OCI-LY7 (cell line): ENCODE measurements around the gene C6orf89. TPM values are rescaled to one million over a fixed set of nuclear protein-coding genes. Genes with fewer than 3 reads are reported as not detected.
A peak's percentile ranks its signal among the peaks of the same experiment; 100 is the strongest.

Experiments
- BruUV-seq: library from RNA; stranded (reverse); fragments of 400-500 nt; replicated peaks from 2 replicates; lab custom pipeline; 2021; lab: Mats Ljungman, UMichigan
- CTCF ChIA-PET: fragments of 300-600 bp; sonication (Branson Sonifier 250); formaldehyde crosslinking; loops from one replicate; lab custom pipeline; 2022; ENCODE audit warnings: antibody characterized with exemption; ENCODE audit not compliant: unreplicated experiment; lab: Charles Lee
- POLR2A ChIA-PET: fragments of 300-600 bp; sonication (Branson Sonifier 250); formaldehyde crosslinking; loops from one replicate; lab custom pipeline; 2022; ENCODE audit warnings: antibody characterized with exemption; lab: Charles Lee
- DNase-seq: peaks from one replicate; pipeline ENCODE4 v3.0.0-alpha.2; 2015; ENCODE audit warnings: low spot score
- H2AFZ ChIP-seq: fragments of 200-600 bp; sonication (generic), shearing (Covaris generic); 2 replicates; pipeline ENCODE4 v1.6.1; 2014; ENCODE audit warnings: mild to moderate bottlenecking, antibody characterized with exemption, low read length, moderate library complexity
- H3K27ac ChIP-seq: fragments of 200-600 bp; sonication (generic); 2 replicates; pipeline ENCODE4 v1.5.1; 2014; ENCODE audit warnings: mixed run types, low read depth, mild to moderate bottlenecking, moderate library complexity, low read length, inconsistent platforms; ENCODE audit not compliant: poor library complexity, severe bottlenecking
- H3K36me3 ChIP-seq: fragments of 200-600 bp; sonication (generic); 2 replicates; pipeline ENCODE4 v1.6.1; 2014; ENCODE audit warnings: mild to moderate bottlenecking, antibody characterized with exemption, low read length, moderate library complexity, mixed read lengths; ENCODE audit not compliant: insufficient read depth
- H3K4me1 ChIP-seq: fragments of 200-600 bp; sonication (generic); 2 replicates; pipeline ENCODE4 v1.5.1; 2014; ENCODE audit warnings: mild to moderate bottlenecking, low read length; ENCODE audit not compliant: insufficient read depth, poor library complexity, severe bottlenecking
- H3K4me2 ChIP-seq: fragments of 200-600 bp; sonication (generic); 2 replicates; pipeline ENCODE4 v1.6.1; 2014; ENCODE audit warnings: mild to moderate bottlenecking, low read length
- H3K4me3 ChIP-seq: fragments of 200-600 bp; sonication (generic); 2 replicates; pipeline ENCODE4 v1.5.1; 2014; ENCODE audit warnings: mild to moderate bottlenecking, low read depth, low read length; ENCODE audit not compliant: poor library complexity, severe bottlenecking
- H3K79me2 ChIP-seq: fragments of 200-600 bp; sonication (generic); 2 replicates; pipeline ENCODE4 v1.6.1; 2016; ENCODE audit warnings: low read depth, mild to moderate bottlenecking, low read length, moderate library complexity, mixed read lengths; ENCODE audit not compliant: insufficient read depth
- H3K9me2 ChIP-seq: fragments of 200-600 bp; sonication (generic); 2 replicates; pipeline ENCODE4 v1.6.1; 2016; ENCODE audit warnings: mild to moderate bottlenecking, low read length, mixed read lengths; ENCODE audit not compliant: insufficient read depth
- H3K9me3 ChIP-seq: fragments of 200-600 bp; sonication (generic); 2 replicates; pipeline ENCODE4 v1.6.1; 2014; ENCODE audit warnings: mild to moderate bottlenecking, mixed run types, low read length, mixed read lengths
- H4K20me1 ChIP-seq: fragments of 200-600 bp; sonication (generic); 2 replicates; pipeline ENCODE4 v1.6.1; 2014; ENCODE audit warnings: mild to moderate bottlenecking, antibody characterized with exemption, low read length, moderate library complexity, mixed read lengths; ENCODE audit not compliant: insufficient read depth
- CTCF ChIP-seq: fragments of 200-600 bp; sonication (generic); conservative IDR thresholded peaks from 2 replicates; pipeline ENCODE4 v1.5.1; 2014; ENCODE audit warnings: mild to moderate bottlenecking, antibody characterized with exemption, low read length, moderate library complexity, mixed read lengths
- EZH2phosphoT487 ChIP-seq: fragments of 200-600 bp; sonication (generic); IDR thresholded peaks from 2 replicates; pipeline ENCODE4 v1.6.1; 2018; ENCODE audit warnings: low read depth, borderline replicate concordance, mild to moderate bottlenecking, mixed run types, antibody characterized with exemption, low read length, moderate library complexity, mixed read lengths
- intact Hi-C: fragments of 100-400 bp; cut with micrococcal nuclease; formaldehyde crosslinking; loops from one replicate; pipeline ENCODE4 v1.10.0; 2022; ENCODE audit not compliant: unreplicated experiment
- total RNA-seq, 2 experiments: library from RNA; depleted of rRNA in 1 of 2; stranded (reverse); fragments of >200 nt in 1 of 2; shearing (Covaris generic) in 1 of 2; gene quantifications; 2 replicates each; pipeline ENCODE4 v1.2.3, GENCODE V29; 2014 to 2022

Gene C6orf89
- total RNA-seq, 2 experiments from 2014 or later, result 20.1 to 25.7 TPM

DNA sequence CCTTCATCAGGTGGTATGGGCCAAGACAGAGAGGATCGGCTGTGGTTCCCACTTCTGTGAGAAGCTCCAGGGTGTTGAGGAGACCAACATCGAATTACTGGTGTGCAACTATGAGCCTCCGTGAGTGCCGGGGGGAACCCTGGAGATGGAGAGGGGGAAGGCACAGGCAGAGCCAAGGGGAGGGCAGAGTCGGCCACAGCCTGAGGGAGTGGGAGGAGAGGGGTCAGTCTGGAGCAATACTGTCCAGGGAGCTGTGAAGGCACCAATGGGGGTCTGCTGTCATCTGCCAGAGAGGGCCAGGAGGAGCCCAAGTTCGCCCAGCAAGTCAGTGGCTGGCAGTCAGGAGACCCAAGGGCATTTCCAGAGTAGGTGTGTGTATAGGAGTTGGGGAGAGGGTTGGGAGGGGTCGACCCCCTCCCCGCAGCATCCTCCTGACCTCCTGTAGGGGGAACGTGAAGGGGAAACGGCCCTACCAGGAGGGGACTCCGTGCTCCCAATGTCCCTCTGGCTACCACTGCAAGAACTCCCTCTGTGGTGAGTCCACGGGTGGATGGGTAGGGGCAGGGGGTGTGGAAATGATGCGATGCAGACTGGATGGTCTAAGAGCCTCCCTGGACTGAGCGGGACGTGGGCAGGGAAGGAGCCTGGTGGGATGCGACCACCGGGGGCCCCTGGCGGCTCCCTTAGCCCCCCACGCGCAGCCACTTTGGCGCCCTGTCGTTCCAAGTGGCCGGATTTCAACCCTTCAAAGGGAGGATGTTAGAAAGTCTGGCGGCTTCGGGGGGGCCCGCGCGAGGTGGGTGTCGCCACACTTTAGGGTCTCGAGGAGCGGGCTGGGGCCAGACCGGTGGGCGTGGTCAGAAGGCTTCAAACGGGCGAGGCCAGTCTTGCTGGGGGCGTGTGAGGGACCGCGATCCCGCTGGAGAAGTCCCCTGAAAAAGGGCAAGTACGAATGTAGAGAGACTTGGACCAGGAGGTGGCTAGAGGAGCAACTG, 76.0 kb downstream of the C6orf89 start:
- DNase-seq, result no peak
- Histone ChIP-seq H3K36me3 (peaks cover 8% of the 10 kb centered on the region; the same call in 1 of the 2 replicates), H3K9me2 (no peaks in the 10 kb centered on the region), H2AFZ (no peak overlapping the region), H3K79me2 (no peaks in the 10 kb centered on the region), H3K4me1 (peaks cover 26% of the 10 kb centered on the region), H3K4me2 (no peak overlapping the region), H3K27ac (no peak overlapping the region), H3K4me3 (no peak overlapping the region), H4K20me1 (no peaks in the 10 kb centered on the region), H3K9me3 (no peaks in the 10 kb centered on the region)
- no TSS peak for BruUV-seq
- ChIA-PET POLR2A (no interaction called here), CTCF (interaction anchor here (0.5 kb wide), 1 partner anchor 56 kb away, joined by 3 read pairs; no protein-coding TSS in a partner anchor)
- intact Hi-C loops, result no loop called here
- TF ChIP-seq CTCF, result no peak
- no peak for TF ChIP-seq EZH2phosphoT487

DNA sequence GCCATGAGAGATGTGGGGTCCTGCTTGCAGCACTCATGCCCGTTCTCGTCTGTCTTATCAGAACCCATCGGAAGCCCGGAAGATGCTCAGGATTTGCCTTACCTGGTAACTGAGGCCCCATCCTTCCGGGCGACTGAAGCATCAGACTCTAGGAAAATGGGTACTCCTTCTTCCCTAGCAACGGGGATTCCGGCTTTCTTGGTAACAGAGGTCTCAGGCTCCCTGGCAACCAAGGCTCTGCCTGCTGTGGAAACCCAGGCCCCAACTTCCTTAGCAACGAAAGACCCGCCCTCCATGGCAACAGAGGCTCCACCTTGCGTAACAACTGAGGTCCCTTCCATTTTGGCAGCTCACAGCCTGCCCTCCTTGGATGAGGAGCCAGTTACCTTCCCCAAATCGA, 77.1 kb downstream of the C6orf89 start:
- H3K4me3 ChIP-seq, result peak overlapping the region; percentile 40
- H3K4me1 ChIP-seq, result peaks cover 26% of the 10 kb centered on the region
- intact Hi-C loops, result no loop called here
- BruUV-seq, result no TSS peak
- H3K79me2 ChIP-seq, result no peaks in the 10 kb centered on the region
- no peak overlapping the region for H3K27ac ChIP-seq
- H4K20me1 ChIP-seq, result no peaks in the 10 kb centered on the region
- peak overlapping the region; percentile 66 for H3K4me2 ChIP-seq
- CTCF ChIA-PET, result interaction anchor here (2.2 kb wide), 1 partner anchor 55 kb away, joined by 11 read pairs; no protein-coding TSS in a partner anchor
- H3K9me3 ChIP-seq, result no peaks in the 10 kb centered on the region
- DNase-seq, result peak; percentile 72
- POLR2A ChIA-PET, result interaction anchor here (0.6 to 1.1 kb wide), 2 partner anchors 9 to 19 kb away, joined by 4 to 5 read pairs; no protein-coding TSS in a partner anchor
- H2AFZ ChIP-seq, result peak overlapping the region; percentile 86
- no peaks in the 10 kb centered on the region for H3K9me2 ChIP-seq
- TF ChIP-seq EZH2phosphoT487 (no peak), CTCF (no peak)
- H3K36me3 ChIP-seq, result peaks cover 18% of the 10 kb centered on the region; the same call in 1 of the 2 replicates
